Measurements from ENCODE around the gene AFF3.

- TF ChIP-seq EZH2 (IDR thresholded peaks at IDR 0.05; ENCODE audit: borderline replicate concordance, low read depth, low read length, severe bottlenecking), result no peak
- TF ChIP-seq POLR2A (IDR thresholded peaks at IDR 0.05; ENCODE audit: low read depth, low read length), result no peak
- no peak for TF ChIP-seq CTCF (IDR thresholded peaks at IDR 0.05; ENCODE audit: extremely low read depth in 1 of 2, insufficient read depth in 1 of 2, low read depth in 1 of 2, low read length in 2 of 2)
- no peak for TF ChIP-seq MAX (IDR thresholded peaks at IDR 0.05; ENCODE audit: insufficient read depth, insufficient read length)
- TF ChIP-seq POLR2AphosphoS5 (IDR thresholded peaks at IDR 0.05; ENCODE audit: insufficient read depth, low read depth, low read length), result no peak
- TF ChIP-seq MYC (IDR thresholded peaks at IDR 0.05; ENCODE audit: low read depth, low read length), result no peak
- TF ChIP-seq FOS (IDR thresholded peaks at IDR 0.05; ENCODE audit: borderline replicate concordance, insufficient read depth, low read length), result no peak
Observed at GRCh38 chr2:99756059-99756458, 386.3 kb downstream of the AFF3 start.
